ENCODE measurements around the gene CTSL.
A peak's percentile ranks its signal among the peaks of the same experiment; 100 is the strongest.

CTSL gene

GRCh38 chr9:87725900-87726709, at the start of gene CTSL:
Gene CTSL (plus strand): TSS chr9:87726119. CDS start chr9:87727604, 1,485 bp downstream.
- DNase-seq, result peak; percentile 65 to 74

GRCh38 chr9:87676976-87677775, 48.7 kb upstream of the CTSL start:
- no peak for DNase-seq

- no peak for DNase-seq
Observed at GRCh38 chr9:87677776-87678587, 47.9 kb upstream of the CTSL start.

- DNase-seq, result peak; percentile 45 to 48
Observed at GRCh38 chr9:87678650-87679355, 47.1 kb upstream of the CTSL start.

- DNase-seq, result no peak
Observed at GRCh38 chr9:87681271-87682061, 44.5 kb upstream of the CTSL start.

GRCh38 chr9:87682085-87682484, 43.8 kb upstream of the CTSL start:
- DNase-seq, result no peak

- DNase-seq, result no peak
Observed at GRCh38 chr9:87682618-87683017, 43.3 kb upstream of the CTSL start.

- no peak for DNase-seq
Observed at GRCh38 chr9:87683751-87684626, 41.9 kb upstream of the CTSL start.

GRCh38 chr9:87684627-87685219, 41.2 kb upstream of the CTSL start:
- DNase-seq, result no peak

- no peak for DNase-seq
Observed at GRCh38 chr9:87685441-87685840, 40.5 kb upstream of the CTSL start.

GRCh38 chr9:87685871-87686519, 39.9 kb upstream of the CTSL start:
- no peak for DNase-seq

- DNase-seq, result no peak
Observed at GRCh38 chr9:87686520-87687090, 39.3 kb upstream of the CTSL start.

- DNase-seq, result no peak
Observed at GRCh38 chr9:87687207-87687606, 38.7 kb upstream of the CTSL start.

- no peak for DNase-seq
Observed at GRCh38 chr9:87694236-87694755, 31.6 kb upstream of the CTSL start.

- DNase-seq, result no peak
Observed at GRCh38 chr9:87695523-87695922, 30.4 kb upstream of the CTSL start.

- DNase-seq, result no peak
Observed at GRCh38 chr9:87696641-87697040, 29.3 kb upstream of the CTSL start.

GRCh38 chr9:87698069-87698809, 27.7 kb upstream of the CTSL start:
- no peak for DNase-seq

GRCh38 chr9:87699835-87700234, 26.1 kb upstream of the CTSL start:
- DNase-seq, result no peak
